Adrenal gland (tissue), 5 donors: ENCODE measurements around the gene EDEM3.

Source experiments
- CTCF ChIP-seq, 6 experiments: fragments of 450-650 bp in 4 of 6; fragments of 200-600 bp in 2 of 6; sonication (generic) in 1 of 6; IDR thresholded peaks; 1 replicate in 5 of 6; 2 replicates in 1 of 6; pipeline versions ENCODE4 v1.5.1 to v1.8.0; 2016 to 2021; ENCODE audit warnings: antibody characterized with exemption in 6 of 6, mild to moderate bottlenecking in 2 of 6, moderate library complexity in 1 of 6
- POLR2A ChIP-seq, 2 donors: fragments of 450-650 bp; IDR thresholded peaks; one replicate each; pipeline ENCODE4 v1.6.1; 2017; ENCODE audit warnings: antibody characterized with exemption in 2 of 2, mild to moderate bottlenecking in 2 of 2, moderate library complexity in 1 of 2
- donor health status: DM: no; HTN: no; CAD: no.

DNA sequence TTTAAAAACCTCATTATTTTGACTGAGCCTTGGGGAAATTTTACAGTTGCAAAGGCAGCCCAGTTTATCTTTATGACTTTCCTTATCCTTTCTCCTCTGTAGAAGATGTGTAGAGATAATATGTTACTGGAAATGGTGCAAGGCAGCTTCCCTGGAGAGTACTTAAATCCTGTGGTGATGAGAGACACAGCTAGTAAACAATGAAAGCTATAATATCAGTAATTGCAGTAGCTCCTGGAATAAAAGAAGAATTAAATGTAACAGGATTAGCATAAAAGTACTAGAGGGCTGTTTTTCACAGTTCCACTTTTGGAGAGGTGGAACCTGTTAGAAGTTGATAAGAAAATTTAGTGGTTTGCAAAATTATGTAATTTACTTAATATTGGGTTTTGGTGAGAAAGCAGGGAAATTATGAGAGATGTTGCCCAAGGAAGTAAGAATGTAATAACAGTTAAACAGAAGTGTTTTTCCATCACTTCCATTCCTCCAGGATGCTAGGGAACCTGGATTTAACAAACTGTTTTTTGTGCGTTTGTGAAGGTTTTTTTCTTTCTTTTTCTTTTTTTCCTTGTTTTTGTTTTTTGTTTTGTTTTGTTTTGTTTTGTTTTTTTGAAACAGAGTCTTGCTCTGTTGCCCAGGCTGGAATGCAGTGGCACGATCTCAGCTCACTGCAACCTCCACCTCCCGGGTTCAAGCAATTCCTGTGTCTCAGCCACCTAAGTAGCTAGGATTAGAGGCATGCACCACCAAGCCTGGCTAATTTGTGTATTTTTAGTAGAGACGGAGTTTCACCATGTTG lies 15.7 kb upstream of the EDEM3 start:
- TF ChIP-seq POLR2A (IDR thresholded peaks at IDR 0.05) (no peak), CTCF (IDR thresholded peaks at IDR 0.05) (no peak)
